Central memory CD8-positive, alpha-beta T cell (primary cell): ENCODE results near the gene DEFB124.
"Not testable (repeated sequence)": the region's sequence is repeated elsewhere in the genome, so short reads cannot be mapped to it uniquely, and the experiment has no call there.

Source experiments
- ATAC-seq: fragments of 150-1000 bp; cut with Tn5 transposase; replicated peaks from 2 replicates; pipeline ENCODE4 v1.10.0; 2022; ENCODE audit warnings: mild to moderate bottlenecking, moderate FRiP score, moderate number of reproducible peaks; ENCODE audit not compliant: poor library complexity, severe bottlenecking; ENCODE audit errors: extremely low read depth
- DNase-seq, 2 donors: peaks; one replicate each; pipeline ENCODE4 v3.0.0; 2021; ENCODE audit warnings: low spot score in 2 of 2
- H3K27ac Mint-ChIP-seq: one replicate; pipeline ENCODE4 v1.8.0; 2022; ENCODE audit warnings: low read depth, mild to moderate bottlenecking, moderate library complexity, mixed read lengths
- H3K27me3 Mint-ChIP-seq: one replicate; pipeline ENCODE4 v1.8.0; 2022; ENCODE audit warnings: mixed read lengths
- H3K36me3 Mint-ChIP-seq: one replicate; pipeline ENCODE4 v1.8.0; 2022; ENCODE audit warnings: mild to moderate bottlenecking, moderate library complexity, mixed read lengths; ENCODE audit not compliant: insufficient read depth
- H3K4me1 Mint-ChIP-seq: one replicate; pipeline ENCODE4 v1.8.0; 2022; ENCODE audit warnings: mixed read lengths
- H3K4me3 Mint-ChIP-seq: one replicate; pipeline ENCODE4 v1.8.0; 2022; ENCODE audit warnings: mild to moderate bottlenecking, moderate library complexity, mixed read lengths
- H3K9me3 Mint-ChIP-seq: one replicate; pipeline ENCODE4 v1.8.0; 2022; ENCODE audit warnings: mixed read lengths

Gene DEFB124

DNA sequence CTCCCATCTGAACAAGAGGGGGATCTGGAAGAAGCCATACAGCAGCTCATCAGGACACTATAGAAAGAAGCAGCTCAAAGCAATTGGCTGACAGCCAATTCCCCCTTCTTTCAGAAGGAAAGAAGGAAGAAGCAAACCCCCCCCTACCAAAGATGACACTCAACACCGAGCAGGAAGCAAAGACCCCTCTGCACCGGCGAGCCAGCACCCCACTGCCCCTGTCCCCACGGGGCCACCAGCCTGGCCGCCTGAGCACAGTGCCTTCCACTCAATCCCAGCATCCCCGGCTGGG is 1.3 kb upstream of the DEFB124 start:
- H3K36me3 Mint-ChIP-seq, result no peaks in the 10 kb centered on the region
- H3K4me1 Mint-ChIP-seq, result peaks cover 7% of the 10 kb centered on the region
- H3K4me3 Mint-ChIP-seq, result no peak overlapping the region
- DNase-seq, result no peak
- peaks cover 64% of the 10 kb centered on the region for H3K27me3 Mint-ChIP-seq
- ATAC-seq, result no peak
- no peak overlapping the region for H3K27ac Mint-ChIP-seq
- H3K9me3 Mint-ChIP-seq, result no peaks in the 10 kb centered on the region

DNA sequence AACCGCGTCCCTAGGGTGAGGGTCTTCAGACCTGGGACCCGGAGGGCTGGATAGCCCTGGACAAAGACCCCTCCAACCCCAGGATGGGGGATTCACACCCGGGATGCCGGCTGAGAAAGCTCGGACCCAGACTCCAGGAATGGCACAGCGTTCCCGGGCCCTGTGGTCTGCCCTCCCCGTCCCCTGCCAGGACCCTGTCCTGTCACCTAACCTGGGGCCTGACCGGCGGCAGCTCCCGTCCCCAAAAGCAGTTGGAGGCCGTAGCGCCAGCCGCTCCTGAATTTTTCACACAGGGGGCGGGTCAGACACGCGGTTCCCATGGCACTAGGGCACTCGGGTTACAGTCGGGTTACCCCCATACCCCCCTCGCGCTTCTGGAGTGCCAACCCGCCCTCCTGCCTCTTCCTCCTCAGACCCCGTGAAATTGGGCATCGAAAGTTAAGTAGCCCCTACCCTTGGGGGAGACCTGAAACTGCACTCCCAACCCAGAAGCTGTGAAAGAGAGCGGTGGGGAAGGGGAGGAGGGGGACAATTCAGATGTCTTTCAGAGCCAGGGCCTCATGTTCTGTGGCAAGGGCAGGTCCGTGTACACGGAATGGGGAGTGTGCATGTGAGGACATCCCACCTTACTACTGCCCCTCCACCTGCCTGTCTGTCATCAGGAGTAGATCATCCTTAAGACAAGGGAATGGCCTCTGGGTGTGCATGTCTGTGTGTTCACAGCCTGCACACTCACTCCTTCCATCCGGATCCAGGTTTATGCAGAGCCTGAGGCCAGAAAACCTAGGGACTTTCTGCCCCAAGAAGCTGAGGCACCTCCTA is 756 bp upstream of the DEFB124 start:
- Mint-ChIP-seq H3K9me3 (no peaks in the 10 kb centered on the region), H3K27ac (no peak overlapping the region), H3K36me3 (no peaks in the 10 kb centered on the region), H3K27me3 (peaks cover 59% of the 10 kb centered on the region), H3K4me1 (peaks cover 7% of the 10 kb centered on the region), H3K4me3 (no peak overlapping the region)
- ATAC-seq (no peak), DNase-seq (no peak)

DNA sequence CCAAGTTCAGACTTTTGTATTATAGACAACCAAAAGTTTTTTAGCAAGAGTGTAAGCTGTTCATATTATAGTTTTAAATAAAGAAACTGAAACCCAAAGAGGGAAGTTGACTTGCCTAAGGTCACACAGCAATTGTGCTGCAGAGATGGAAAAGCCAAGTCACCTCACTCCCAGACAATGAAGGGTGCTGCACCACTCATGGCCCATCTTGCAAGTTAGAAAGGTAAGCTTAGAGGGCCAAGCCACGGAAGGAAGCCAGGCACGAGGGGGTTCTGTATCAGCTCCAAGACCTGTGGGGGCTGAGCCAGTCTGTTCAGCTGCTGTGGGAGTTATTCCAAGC is 860 bp downstream of the DEFB124 start:
- H3K27ac Mint-ChIP-seq, result no peak overlapping the region
- H3K27me3 Mint-ChIP-seq, result peaks cover 54% of the 10 kb centered on the region
- H3K4me3 Mint-ChIP-seq, result no peak overlapping the region
- no peak for ATAC-seq
- DNase-seq, result no peak
- peaks cover 7% of the 10 kb centered on the region for H3K4me1 Mint-ChIP-seq
- no peaks in the 10 kb centered on the region for H3K36me3 Mint-ChIP-seq
- no peaks in the 10 kb centered on the region for H3K9me3 Mint-ChIP-seq

DNA sequence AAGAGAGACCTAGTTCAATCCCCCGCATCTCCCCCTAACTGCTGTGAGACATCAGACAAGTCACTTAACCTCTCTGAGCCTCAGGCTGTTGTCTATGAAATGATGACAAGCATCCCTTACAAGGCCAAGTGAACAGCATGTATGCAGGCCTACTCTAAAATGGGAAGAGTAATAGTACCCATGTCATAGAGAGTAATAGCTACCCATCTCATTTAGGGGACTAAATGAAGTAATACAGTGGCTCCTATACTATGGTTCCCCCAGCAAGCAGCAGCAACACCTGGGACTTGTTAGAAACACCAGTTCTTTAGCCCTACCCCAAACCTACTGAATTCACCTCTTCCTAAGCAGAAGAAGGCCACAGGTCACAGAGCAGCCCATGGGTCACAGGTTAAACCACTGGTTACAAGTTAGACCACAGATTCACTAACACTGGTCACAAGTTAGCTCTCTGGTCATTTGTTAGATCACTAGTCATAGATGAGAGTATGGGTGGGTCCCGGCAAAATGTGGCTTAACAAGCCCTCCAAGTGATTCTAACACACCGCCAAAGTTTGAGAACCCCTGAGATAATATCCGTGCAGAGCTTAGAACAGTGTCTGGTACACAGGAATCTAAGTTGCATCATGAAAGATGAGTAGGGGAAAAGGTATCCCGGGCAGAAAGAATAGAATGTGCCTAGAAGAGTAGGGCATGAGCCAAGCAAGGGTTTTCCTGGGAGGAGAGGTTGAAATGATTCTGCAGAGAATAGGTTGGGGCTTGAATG is 1.4 kb downstream of the DEFB124 start:
- DNase-seq, result no peak
- no peak overlapping the region for H3K27ac Mint-ChIP-seq
- H3K36me3 Mint-ChIP-seq, result no peaks in the 10 kb centered on the region
- peaks cover 49% of the 10 kb centered on the region for H3K27me3 Mint-ChIP-seq
- H3K9me3 Mint-ChIP-seq, result no peaks in the 10 kb centered on the region
- H3K4me1 Mint-ChIP-seq, result peaks cover 7% of the 10 kb centered on the region
- no peak overlapping the region for H3K4me3 Mint-ChIP-seq
- ATAC-seq, result no peak

DNA sequence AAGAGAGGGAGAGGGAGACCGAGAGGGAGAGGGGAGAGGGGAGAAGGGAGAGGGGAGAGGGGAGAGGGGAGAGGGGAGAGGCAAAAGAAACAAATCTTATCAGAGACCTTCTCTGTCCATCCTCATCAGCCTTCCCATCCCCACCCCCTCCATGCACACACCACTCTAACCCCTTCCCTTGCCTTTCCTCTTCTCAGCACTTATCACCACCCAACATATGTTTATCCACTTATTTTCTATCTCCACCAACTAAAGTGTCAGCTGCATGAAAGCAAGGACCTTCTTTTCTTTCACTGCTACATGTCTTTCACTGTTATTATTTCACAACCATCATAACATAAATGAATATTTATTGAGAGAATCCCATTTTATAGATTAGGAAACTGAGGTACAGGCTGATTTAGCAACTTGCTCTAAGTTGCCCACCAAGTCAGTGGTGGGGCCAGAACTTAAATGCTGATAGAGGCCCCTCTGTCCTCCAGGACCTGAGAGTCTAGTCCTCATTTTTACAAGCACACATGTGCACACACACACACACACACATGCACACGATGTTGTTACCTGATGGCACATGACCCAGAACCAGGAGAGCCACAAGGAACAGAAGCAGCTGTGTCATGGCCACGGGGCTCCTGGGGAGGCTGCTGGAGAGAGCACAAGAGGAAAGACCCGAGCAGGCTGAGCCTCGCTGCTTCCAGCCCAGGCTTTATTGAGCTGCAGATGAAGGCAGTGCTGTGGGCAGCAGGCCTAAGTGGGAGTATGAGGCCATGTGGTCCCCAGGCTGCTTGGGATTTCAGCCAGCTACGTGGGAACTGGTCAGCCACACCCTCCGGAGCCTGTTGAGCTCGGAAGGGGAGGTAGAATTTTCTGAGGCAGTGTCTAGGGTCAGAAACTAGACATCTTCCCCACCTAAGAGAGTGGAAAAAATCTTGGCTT is 2.3 kb downstream of the DEFB124 start:
- Mint-ChIP-seq H3K4me1 (peaks cover 7% of the 10 kb centered on the region), H3K27ac (no peak overlapping the region), H3K36me3 (no peaks in the 10 kb centered on the region), H3K27me3 (peaks cover 41% of the 10 kb centered on the region), H3K4me3 (no peak overlapping the region), H3K9me3 (no peaks in the 10 kb centered on the region)
- DNase-seq (no peak), ATAC-seq (no peak)

DNA sequence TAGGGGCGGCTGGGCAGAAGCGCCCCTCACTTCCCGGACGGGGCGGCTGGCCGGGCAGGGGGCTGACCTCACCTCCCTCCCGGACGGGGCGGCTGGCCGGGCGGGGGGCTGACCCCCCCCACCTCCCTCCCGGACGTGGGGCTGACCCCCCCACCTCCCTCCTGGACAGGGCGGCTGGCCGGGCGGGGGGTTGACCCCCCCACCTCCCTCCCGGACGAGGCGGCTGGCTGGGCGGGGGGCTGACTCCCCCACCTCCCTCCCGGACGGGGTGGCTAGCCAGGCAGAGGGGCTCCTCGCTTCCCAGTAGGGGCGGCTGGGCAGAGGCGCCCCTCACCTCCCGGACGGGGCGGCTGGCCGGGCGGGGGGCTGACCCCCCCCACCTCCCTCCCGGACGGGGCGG is 4.0 kb downstream of the DEFB124 start:
- not testable (repeated sequence) for DNase-seq, H3K4me3 Mint-ChIP-seq, H3K27ac Mint-ChIP-seq, H3K4me1 Mint-ChIP-seq, ATAC-seq, H3K9me3 Mint-ChIP-seq, H3K36me3 Mint-ChIP-seq
- peaks cover 24% of the 10 kb centered on the region for H3K27me3 Mint-ChIP-seq

DNA sequence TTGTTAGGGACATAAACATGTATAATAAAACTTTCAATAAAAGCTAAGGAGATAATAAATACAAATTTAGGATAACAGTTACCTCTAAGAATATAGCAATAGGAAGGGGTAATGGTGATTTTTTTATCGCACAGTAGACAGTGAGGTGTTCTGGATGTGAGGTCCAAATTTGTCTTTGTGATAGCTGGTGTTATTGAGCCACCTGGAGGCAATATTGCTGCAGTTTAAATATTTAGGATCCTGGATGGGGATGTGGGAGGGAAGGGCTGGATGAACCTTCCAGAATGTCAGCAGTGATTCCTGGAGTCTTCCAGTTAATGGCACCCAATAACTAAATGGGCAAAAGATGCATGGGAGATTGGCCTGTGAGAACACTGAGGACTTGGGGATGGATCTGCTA is 20.6 kb downstream of the DEFB124 start:
- Mint-ChIP-seq H3K27ac (no peak overlapping the region), H3K36me3 (no peaks in the 10 kb centered on the region), H3K4me3 (no peak overlapping the region), H3K9me3 (no peaks in the 10 kb centered on the region), H3K27me3 (peaks cover 44% of the 10 kb centered on the region), H3K4me1 (no peaks in the 10 kb centered on the region)
- DNase-seq (no peak), ATAC-seq (no peak)

DNA sequence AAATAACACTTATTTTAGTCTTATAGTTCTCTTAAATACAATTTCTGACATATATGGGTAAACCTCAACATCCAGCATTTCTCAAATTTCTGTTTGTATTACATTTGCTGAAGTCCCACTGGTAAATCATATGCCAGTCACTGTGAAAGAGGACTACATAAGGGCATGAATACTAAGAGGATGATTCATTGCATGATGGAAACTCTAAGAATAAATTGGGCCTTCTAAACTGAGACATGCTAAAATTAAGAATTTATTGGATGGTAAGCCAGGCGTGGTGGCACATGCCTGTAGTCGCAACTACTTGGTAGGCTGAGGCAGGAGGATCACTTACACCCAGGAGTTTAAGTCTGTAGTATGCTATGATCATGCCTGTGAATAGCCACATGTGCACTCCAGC is 22.4 kb downstream of the DEFB124 start:
- no peak for DNase-seq

DNA sequence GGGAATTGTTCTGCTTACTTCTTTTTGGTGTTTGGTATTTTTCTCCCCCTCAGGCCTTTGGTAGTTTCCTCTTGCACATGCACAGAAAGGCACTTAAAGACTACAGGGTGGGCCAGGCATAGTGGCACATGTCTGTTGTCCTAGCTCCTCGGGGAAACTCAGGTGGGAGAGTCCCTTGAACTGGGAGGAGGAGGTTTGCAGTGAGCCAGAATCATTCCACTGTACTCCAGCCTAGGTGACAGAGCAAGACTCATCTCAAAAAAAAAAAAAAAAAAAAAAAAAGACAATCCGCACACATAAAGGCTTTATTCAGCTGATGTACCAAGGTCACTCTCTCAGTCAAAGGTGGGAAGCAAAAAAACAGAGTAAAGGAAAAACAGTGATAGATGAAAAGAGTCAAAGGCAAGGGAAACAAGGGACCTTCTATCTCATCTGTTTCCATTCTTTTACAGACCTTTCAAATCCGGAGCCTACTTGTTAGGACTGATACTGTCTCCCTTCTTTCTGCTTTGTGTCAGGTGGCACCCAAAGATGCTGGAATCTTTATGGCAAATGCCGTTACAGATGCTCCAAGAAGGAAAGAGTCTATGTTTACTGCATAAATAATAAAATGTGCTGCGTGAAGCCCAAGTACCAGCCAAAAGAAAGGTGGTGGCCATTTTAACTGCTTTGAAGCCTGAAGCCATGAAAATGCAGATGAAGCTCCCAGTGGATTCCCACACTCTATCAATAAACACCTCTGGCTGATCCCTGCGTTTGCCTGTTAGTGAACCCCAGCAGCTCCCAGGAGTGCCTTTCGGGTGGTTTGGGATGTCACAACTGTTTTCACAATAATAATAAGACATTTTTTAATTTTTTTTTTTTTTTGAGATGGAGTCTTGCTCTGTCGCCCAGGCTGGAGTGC is 25.2 kb downstream of the DEFB124 start:
- Mint-ChIP-seq H3K27ac (no peak overlapping the region), H3K27me3 (peaks cover 24% of the 10 kb centered on the region), H3K4me3 (no peak overlapping the region), H3K36me3 (peaks cover 1% of the 10 kb centered on the region), H3K9me3 (no peaks in the 10 kb centered on the region), H3K4me1 (no peaks in the 10 kb centered on the region)
- ATAC-seq (no peak), DNase-seq (no peak)

More for the DNA sequence above, 22.4 kb downstream of the DEFB124 start:
- Mint-ChIP-seq H3K4me3 (no peak overlapping the region), H3K4me1 (no peaks in the 10 kb centered on the region), H3K27ac (no peak overlapping the region), H3K36me3 (peaks cover 1% of the 10 kb centered on the region), H3K27me3 (peaks cover 38% of the 10 kb centered on the region), H3K9me3 (no peaks in the 10 kb centered on the region)
- ATAC-seq, result no peak

DNA sequence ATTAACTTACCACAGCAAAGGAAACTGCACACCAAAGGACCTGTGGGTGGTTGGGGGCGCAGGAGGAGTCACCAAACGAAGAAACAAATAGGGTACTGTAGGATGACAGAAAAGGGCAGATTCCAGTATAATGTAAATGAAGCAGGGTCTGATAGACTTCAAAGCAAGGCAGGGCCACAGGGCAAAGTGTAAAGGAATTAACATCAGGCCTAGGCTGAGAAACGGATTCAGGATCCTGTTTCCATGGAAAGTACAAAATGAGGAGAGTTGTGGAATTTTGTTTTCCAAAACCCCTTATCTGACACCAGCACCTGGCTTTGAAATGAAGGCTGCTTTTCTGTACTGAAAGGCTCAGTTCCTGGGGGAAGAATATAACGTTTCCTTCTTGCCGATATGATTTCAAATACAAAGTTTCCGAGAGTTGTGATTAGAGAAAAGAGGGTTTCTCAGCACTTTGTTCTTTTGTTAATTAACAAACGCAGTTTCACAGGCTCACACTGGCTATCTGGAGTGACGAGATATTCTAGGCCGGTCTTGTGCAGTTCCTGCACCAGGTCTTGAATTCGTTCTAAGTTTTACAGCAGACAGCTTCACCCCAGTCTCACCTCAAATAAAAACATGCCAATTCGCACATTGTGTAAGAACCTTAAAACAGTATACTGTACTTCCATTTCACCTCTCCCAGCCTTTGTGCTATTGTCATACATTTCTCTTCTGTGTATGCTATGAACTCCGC is 28.7 kb downstream of the DEFB124 start:
- no peak for DNase-seq
- Mint-ChIP-seq H3K4me3 (no peak overlapping the region), H3K36me3 (peaks cover 1% of the 10 kb centered on the region), H3K4me1 (no peaks in the 10 kb centered on the region), H3K27ac (no peak overlapping the region), H3K27me3 (peaks cover 11% of the 10 kb centered on the region), H3K9me3 (no peaks in the 10 kb centered on the region)
- ATAC-seq, result no peak

DNA sequence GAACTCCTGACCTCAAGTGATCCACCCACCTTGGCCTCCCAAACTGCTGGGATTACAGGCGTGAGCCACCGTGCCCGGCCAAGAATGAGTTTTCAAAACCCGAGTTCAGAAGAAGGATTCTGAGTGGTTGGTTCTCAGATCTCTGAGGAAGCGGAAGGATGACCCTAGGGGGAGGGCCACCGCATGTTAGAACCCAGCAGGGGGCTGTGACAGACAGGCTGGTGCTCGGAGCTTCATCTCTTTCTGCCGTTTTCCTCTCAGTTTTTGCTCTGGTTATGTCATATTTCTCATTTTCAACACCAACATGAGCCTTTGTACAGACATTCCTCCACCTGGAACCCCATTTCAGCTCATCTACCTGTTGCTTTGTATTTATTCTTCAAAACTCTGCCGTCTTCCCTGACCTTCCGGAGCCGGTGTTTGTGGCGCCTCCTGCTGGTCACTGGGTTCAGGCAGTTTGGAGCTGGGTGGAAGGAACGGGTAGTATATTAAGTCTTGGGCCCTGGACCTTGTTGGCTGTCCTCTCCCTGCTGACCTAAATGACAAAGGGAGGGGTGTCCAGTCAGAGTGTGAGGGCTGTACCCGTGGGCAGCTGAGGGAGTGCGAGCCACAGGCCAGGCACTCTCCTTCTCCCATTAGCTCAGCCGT is 34.8 kb downstream of the DEFB124 start, which contains the start of gene DEFB123:
Gene DEFB123 (plus strand): TSS at position 621 of the 648 bp plus-strand sequence. CDS start 67 bp downstream, outside the sequence.
- peaks cover 36% of the 10 kb centered on the region for H3K27me3 Mint-ChIP-seq
- H3K4me1 Mint-ChIP-seq, result no peaks in the 10 kb centered on the region
- no peak for ATAC-seq
- H3K27ac Mint-ChIP-seq, result peak within 1 kb of the TSS; percentile 39
- DNase-seq, result no peak
- H3K9me3 Mint-ChIP-seq, result no peaks in the 10 kb centered on the region
- H3K4me3 Mint-ChIP-seq, result no peak within 1 kb of the TSS
- H3K36me3 Mint-ChIP-seq, result no peaks in the 10 kb centered on the region
